Vagina (tissue), 2 donors: Measurements from ENCODE around the gene MAPK13.

Experiments used
- POLR2A ChIP-seq, 2 donors: fragments of 450-650 bp; IDR thresholded peaks; one replicate each; pipeline ENCODE4 v1.6.1; 2017; ENCODE audit warnings: antibody characterized with exemption in 2 of 2, mild to moderate bottlenecking in 2 of 2, moderate library complexity in 2 of 2
- POLR2AphosphoS5 ChIP-seq, 2 donors: sonication (generic); formaldehyde crosslinking; IDR thresholded peaks; one replicate each; pipeline ENCODE4 v1.9.0; 2017; ENCODE audit warnings: antibody characterized with exemption in 2 of 2, mild to moderate bottlenecking in 2 of 2, low read depth in 1 of 2; ENCODE audit not compliant: insufficient read depth in 1 of 2
- TF ChIP-seq, protein P1 (sequence below), 3 experiments: fragments of 450-650 bp in 2 of 3; fragments of 200-600 bp in 1 of 3; sonication (generic) in 1 of 3; IDR thresholded peaks; one replicate each; pipeline ENCODE4 v1.5.1; 2017 to 2019; ENCODE audit warnings: antibody characterized with exemption in 3 of 3, mild to moderate bottlenecking in 2 of 3, moderate library complexity in 2 of 3

DNA sequence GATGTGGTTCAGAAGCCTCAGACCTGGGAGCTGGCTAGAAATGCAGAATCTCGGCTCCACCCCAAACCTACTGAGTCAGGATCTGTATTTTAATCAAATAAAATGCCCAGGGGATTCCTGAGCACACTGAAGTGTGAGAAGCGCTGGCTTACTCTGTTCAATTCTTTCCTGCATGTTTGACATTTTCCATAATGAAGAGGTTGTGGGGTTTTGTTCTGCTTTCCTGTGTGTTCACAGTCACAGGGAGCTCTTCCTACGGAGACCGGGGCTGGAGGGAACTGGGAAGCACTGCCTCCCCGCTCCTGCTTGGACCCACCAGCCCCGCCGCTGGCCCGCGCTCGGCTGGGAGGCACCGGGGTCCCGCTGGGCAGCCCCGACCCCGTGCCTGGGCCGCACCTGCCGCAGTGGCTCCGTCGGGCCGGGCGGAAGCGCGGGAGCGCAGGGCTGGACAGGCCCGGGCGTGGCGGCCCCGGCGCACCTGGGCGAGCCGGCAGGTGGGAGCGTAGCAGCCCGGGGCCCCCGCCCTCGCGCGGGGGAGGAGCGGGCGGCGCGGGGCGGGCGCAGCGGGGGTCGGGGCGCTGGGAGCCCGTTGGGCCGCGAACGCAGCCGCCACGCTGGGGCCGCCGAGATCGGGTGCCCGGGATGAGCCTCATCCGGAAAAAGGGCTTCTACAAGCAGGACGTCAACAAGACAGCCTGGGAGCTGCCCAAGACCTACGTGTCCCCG, at the start of gene MAPK13:
- TF ChIP-seq POLR2A (IDR thresholded peaks at IDR 0.05) = no peak
- TF ChIP-seq, protein P1, sequence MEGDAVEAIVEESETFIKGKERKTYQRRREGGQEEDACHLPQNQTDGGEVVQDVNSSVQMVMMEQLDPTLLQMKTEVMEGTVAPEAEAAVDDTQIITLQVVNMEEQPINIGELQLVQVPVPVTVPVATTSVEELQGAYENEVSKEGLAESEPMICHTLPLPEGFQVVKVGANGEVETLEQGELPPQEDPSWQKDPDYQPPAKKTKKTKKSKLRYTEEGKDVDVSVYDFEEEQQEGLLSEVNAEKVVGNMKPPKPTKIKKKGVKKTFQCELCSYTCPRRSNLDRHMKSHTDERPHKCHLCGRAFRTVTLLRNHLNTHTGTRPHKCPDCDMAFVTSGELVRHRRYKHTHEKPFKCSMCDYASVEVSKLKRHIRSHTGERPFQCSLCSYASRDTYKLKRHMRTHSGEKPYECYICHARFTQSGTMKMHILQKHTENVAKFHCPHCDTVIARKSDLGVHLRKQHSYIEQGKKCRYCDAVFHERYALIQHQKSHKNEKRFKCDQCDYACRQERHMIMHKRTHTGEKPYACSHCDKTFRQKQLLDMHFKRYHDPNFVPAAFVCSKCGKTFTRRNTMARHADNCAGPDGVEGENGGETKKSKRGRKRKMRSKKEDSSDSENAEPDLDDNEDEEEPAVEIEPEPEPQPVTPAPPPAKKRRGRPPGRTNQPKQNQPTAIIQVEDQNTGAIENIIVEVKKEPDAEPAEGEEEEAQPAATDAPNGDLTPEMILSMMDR (IDR thresholded peaks at IDR 0.05) = no peak
- no peak for TF ChIP-seq POLR2AphosphoS5 (IDR thresholded peaks at IDR 0.05; ENCODE audit: insufficient read depth in 1 of 2, low read depth in 1 of 2)
